Measurements from ENCODE around the gene ZBTB33. TPM values are rescaled to one million over a fixed set of nuclear protein-coding genes. Genes with fewer than 3 reads are reported as not detected.

The ZBTB33 gene
- total RNA-seq, 4 donors from 2014 or later, result 19.5 to 29.7 (median 25.5) TPM

GRCh38 chrX:120281021-120281624 is 30.5 kb downstream of the ZBTB33 start:
- Histone ChIP-seq H3K27ac (no peak overlapping the region), H3K27me3 (no peaks in the 10 kb centered on the region), H3K9me3 (no peaks in the 10 kb centered on the region), H3K4me3 (no peak overlapping the region), H3K36me3 (no peaks in the 10 kb centered on the region), H3K4me1 (no peaks in the 10 kb centered on the region)
- TF ChIP-seq POLR2A (IDR thresholded peaks at IDR 0.05), result no peak
- no peak for DNase-seq (ENCODE audit: low spot score in 2 of 2)
- WGBS, result 80% methylated on average over 10 of the region's 10 CpGs

- Histone ChIP-seq H3K27ac (no peak overlapping the region), H3K9me3 (no peaks in the 10 kb centered on the region), H3K4me3 (no peak overlapping the region), H3K4me1 (no peaks in the 10 kb centered on the region), H3K27me3 (no peaks in the 10 kb centered on the region), H3K36me3 (no peaks in the 10 kb centered on the region)
- no peak for DNase-seq (ENCODE audit: low spot score in 2 of 2)
- WGBS, result 52% methylated on average over 4 of the region's 4 CpGs
- TF ChIP-seq CTCF (IDR thresholded peaks at IDR 0.05), result no peak
- TF ChIP-seq POLR2A (IDR thresholded peaks at IDR 0.05), result no peak
- no peak for TF ChIP-seq POLR2AphosphoS5 (IDR thresholded peaks at IDR 0.05)
- TF ChIP-seq EP300 (IDR thresholded peaks at IDR 0.05), result no peak
Measured at GRCh38 chrX:120281761-120282160, 31.1 kb downstream of the ZBTB33 start.

- Histone ChIP-seq H3K27ac (no peak overlapping the region), H3K4me3 (no peak overlapping the region), H3K36me3 (no peaks in the 10 kb centered on the region), H3K9me3 (no peaks in the 10 kb centered on the region), H3K4me1 (no peaks in the 10 kb centered on the region), H3K27me3 (no peaks in the 10 kb centered on the region)
- no peak for TF ChIP-seq POLR2AphosphoS5 (IDR thresholded peaks at IDR 0.05)
- no peak for TF ChIP-seq POLR2A (IDR thresholded peaks at IDR 0.05)
- TF ChIP-seq EP300 (IDR thresholded peaks at IDR 0.05), result no peak
- no peak for TF ChIP-seq CTCF (IDR thresholded peaks at IDR 0.05)
- WGBS, result 71% methylated on average over 1 of the region's 1 CpG
- DNase-seq (ENCODE audit: low spot score in 2 of 2), result no peak
Measured at GRCh38 chrX:120282697-120283096, 32.1 kb downstream of the ZBTB33 start.

GRCh38 chrX:120286733-120287512 is 36.3 kb downstream of the ZBTB33 start:
- no peak overlapping the region for H3K27ac ChIP-seq
- TF ChIP-seq CTCF (IDR thresholded peaks at IDR 0.05) (no peak), EP300 (IDR thresholded peaks at IDR 0.05) (no peak), POLR2A (IDR thresholded peaks at IDR 0.05) (no peak), POLR2AphosphoS5 (IDR thresholded peaks at IDR 0.05) (no peak)
- WGBS, result 76% methylated on average over 3 of the region's 4 CpGs

GRCh38 chrX:120287513-120288112 is 37.0 kb downstream of the ZBTB33 start:
- Histone ChIP-seq H3K27me3 (no peaks in the 10 kb centered on the region), H3K4me3 (no peak overlapping the region), H3K4me1 (no peaks in the 10 kb centered on the region), H3K9me3 (no peaks in the 10 kb centered on the region), H3K36me3 (no peaks in the 10 kb centered on the region), H3K27ac (no peak overlapping the region)
- 58% methylated on average over 3 of the region's 3 CpGs for WGBS
- DNase-seq (ENCODE audit: low spot score in 2 of 2), result no peak
- no peak for TF ChIP-seq POLR2AphosphoS5 (IDR thresholded peaks at IDR 0.05)
- no peak for TF ChIP-seq POLR2A (IDR thresholded peaks at IDR 0.05)
- TF ChIP-seq CTCF (IDR thresholded peaks at IDR 0.05), result no peak
- TF ChIP-seq EP300 (IDR thresholded peaks at IDR 0.05), result no peak

More at GRCh38 chrX:120286733-120287512, 36.3 kb downstream of the ZBTB33 start:
- no peaks in the 10 kb centered on the region for H3K27me3 ChIP-seq
- H3K9me3 ChIP-seq, result no peaks in the 10 kb centered on the region
- no peak overlapping the region for H3K4me3 ChIP-seq
- DNase-seq (ENCODE audit: low spot score in 2 of 2), result no peak
- H3K36me3 ChIP-seq, result no peaks in the 10 kb centered on the region
- H3K4me1 ChIP-seq, result no peaks in the 10 kb centered on the region

Measured in suprapubic skin (tissue), 4 donors.